ENCODE results near the gene LRRFIP1. TPM values are rescaled to one million over a fixed set of nuclear protein-coding genes. Genes with fewer than 3 reads are reported as not detected.
A peak's percentile ranks its signal among the peaks of the same experiment; 100 is the strongest.

Gene LRRFIP1
- total RNA-seq, 4 donors from 2014 or later, result 51.5 to 95.4 (median 65.6) TPM

DNA sequence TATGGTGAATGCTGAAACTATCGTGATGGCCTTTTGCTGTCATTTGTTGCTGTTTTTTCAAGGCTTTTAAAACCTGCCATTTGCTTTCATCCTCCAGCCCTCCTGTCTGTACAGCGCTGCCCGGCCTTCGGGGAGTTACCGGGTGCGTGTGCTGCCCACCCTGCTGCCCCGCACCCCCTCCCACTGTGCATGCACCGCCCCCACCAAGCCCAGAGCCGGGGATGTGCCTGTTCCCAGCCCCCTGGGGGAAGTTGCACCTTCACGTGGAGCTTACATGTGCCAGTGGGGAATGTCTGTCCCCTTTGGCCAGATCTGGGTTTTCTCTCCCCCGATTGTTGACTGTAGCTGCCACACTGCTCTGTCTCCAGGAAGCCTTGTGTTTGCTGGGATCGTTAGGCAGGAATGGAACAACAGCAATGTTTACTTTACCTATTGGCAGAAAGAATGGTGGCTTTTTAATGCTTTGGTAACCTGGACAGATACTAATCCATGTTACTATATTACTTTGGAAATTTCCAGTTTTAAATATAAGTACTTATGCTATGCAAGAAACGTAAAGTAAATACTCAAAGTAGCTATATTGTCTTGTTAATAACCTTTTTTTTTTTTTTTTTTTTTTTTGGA is 106.4 kb downstream of the LRRFIP1 start:
- Histone ChIP-seq H3K27me3 (no peaks in the 10 kb centered on the region), H3K9me3 (no peaks in the 10 kb centered on the region), H3K36me3 (peaks cover 0 to 8% (median 0%) of the 10 kb centered on the region in 3 donors), H3K4me1 (peaks cover 0 to 48% (median 8%) of the 10 kb centered on the region in 4 donors), H3K4me3 (peak overlapping the region in 1 of 4 donors; percentile 2), H3K27ac (peak overlapping the region in 1 of 4 donors; percentile 73)
- 62 to 67% methylated on average over 13 of the region's 13 CpGs for WGBS, 2 donors
- TF ChIP-seq EP300 (IDR thresholded peaks at IDR 0.05) (no peak), POLR2A (IDR thresholded peaks at IDR 0.05) (no peak)
- TF ChIP-seq, protein P1, sequence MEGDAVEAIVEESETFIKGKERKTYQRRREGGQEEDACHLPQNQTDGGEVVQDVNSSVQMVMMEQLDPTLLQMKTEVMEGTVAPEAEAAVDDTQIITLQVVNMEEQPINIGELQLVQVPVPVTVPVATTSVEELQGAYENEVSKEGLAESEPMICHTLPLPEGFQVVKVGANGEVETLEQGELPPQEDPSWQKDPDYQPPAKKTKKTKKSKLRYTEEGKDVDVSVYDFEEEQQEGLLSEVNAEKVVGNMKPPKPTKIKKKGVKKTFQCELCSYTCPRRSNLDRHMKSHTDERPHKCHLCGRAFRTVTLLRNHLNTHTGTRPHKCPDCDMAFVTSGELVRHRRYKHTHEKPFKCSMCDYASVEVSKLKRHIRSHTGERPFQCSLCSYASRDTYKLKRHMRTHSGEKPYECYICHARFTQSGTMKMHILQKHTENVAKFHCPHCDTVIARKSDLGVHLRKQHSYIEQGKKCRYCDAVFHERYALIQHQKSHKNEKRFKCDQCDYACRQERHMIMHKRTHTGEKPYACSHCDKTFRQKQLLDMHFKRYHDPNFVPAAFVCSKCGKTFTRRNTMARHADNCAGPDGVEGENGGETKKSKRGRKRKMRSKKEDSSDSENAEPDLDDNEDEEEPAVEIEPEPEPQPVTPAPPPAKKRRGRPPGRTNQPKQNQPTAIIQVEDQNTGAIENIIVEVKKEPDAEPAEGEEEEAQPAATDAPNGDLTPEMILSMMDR (IDR thresholded peaks at IDR 0.05), result no peak
- no peak for DNase-seq (ENCODE audit: low spot score in 2 of 2)

DNA sequence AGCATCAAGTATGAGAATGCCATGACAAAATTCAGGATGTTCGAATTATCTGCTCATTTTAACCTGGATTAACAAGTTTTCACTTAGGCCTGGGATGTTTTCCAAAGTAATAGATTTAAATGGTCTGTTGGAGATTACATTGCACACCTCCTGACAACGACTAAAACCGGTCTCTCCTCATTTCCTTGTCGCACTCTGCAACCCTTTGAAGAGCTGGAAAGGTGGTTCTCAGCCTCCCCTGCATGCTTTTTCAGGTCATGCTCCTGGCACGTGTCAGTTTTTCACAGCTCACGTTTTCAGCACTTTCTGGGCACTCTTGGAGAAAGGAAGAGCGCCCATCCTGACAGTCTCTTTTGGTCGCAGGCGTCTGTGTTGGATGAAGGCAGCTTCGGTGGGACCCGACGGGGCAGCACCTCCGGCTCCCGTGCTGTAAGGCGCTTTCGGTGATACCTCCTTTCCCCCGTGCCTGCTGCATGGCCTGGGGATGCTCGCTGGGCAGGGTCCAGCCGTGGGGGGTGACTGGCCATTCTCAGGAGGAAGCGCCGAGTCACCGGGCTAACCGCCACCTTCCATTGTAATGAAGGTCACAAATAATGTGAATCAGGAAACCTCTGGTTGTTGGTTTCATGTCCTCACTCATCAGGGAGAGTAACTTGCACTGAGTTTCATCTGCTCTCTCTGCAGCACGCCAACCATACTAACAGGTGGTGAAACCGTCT is 107.7 kb downstream of the LRRFIP1 start:
- Histone ChIP-seq H3K4me1 (peaks cover 0 to 43% (median 8%) of the 10 kb centered on the region in 4 donors), H3K9me3 (no peaks in the 10 kb centered on the region), H3K27me3 (no peaks in the 10 kb centered on the region), H3K36me3 (peaks cover 0 to 8% (median 0%) of the 10 kb centered on the region in 3 donors), H3K27ac (peak overlapping the region in 1 of 4 donors; percentile 22), H3K4me3 (no peak overlapping the region)
- no peak for TF ChIP-seq POLR2A (IDR thresholded peaks at IDR 0.05)
- no peak for TF ChIP-seq EP300 (IDR thresholded peaks at IDR 0.05)
- TF ChIP-seq, protein P1 (IDR thresholded peaks at IDR 0.05), result no peak
- WGBS, 2 donors, result 89 to 91% methylated on average over 21 to 25 of the region's 25 CpGs
- no peak for DNase-seq (ENCODE audit: low spot score in 2 of 2)

DNA sequence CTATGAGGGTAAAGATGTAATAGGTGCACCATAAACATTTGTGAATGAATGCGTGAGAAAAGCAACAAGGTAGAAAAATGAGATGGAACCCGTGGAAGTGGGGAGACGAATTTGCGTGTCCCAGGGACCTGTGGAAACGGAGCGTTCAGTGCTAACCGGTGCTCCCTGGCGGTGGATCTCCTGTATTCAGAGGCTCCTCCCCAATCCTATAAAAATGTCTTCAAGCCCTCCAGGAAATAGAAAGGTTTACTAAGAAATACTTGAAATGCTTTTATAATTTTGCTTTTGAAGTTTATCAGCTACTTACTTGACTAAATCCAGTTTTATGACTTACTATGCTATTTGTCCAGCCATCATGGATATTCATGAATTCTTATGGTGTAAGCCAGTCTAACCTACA is 108.4 kb downstream of the LRRFIP1 start:
- H3K4me1 ChIP-seq, result peaks cover 0 to 40% (median 8%) of the 10 kb centered on the region in 4 donors
- DNase-seq (ENCODE audit: low spot score in 2 of 2), result no peak

DNA sequence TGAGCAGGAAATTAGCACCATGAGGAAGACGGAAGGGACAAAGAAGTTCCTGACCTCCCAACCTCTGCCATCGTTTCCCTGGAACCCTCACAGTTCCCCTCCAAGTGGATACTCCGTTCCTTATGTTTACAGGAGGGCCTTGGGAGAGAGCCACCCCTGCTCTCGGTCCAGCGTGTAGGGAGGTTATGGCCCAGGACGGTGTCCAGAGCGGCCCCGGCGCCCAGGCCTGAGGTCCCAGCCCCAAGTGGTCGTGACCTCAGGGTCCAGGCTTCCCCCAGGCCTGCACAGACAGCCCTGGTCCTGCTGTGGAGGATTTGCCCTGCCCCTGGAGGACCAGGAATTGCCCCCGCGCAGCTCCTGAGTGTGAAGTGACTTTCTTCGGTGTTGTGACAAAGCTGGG is 109.4 kb downstream of the LRRFIP1 start:
- Histone ChIP-seq H3K4me3 (no peak overlapping the region), H3K9me3 (no peaks in the 10 kb centered on the region), H3K36me3 (peaks cover 0 to 8% (median 0%) of the 10 kb centered on the region in 3 donors), H3K4me1 (peaks cover 0 to 35% (median 3%) of the 10 kb centered on the region in 4 donors), H3K27me3 (no peaks in the 10 kb centered on the region), H3K27ac (peak overlapping the region in 1 of 4 donors; percentile 16)
- no peak for DNase-seq (ENCODE audit: low spot score in 2 of 2)
- WGBS, 2 donors, result 72 to 79% methylated on average over 13 of the region's 13 CpGs
- TF ChIP-seq POLR2A (IDR thresholded peaks at IDR 0.05) (no peak), EP300 (IDR thresholded peaks at IDR 0.05) (no peak)
- TF ChIP-seq, protein P1 (IDR thresholded peaks at IDR 0.05), result no peak

More for the DNA sequence above, 108.4 kb downstream of the LRRFIP1 start:
- Histone ChIP-seq H3K4me3 (no peak overlapping the region), H3K27ac (no peak overlapping the region), H3K36me3 (peaks cover 0 to 8% (median 0%) of the 10 kb centered on the region in 3 donors), H3K9me3 (no peaks in the 10 kb centered on the region), H3K27me3 (no peaks in the 10 kb centered on the region)
- 84 to 93% methylated on average over 8 of the region's 8 CpGs for WGBS, 2 donors
- no peak for TF ChIP-seq POLR2A (IDR thresholded peaks at IDR 0.05)
- TF ChIP-seq, protein P1 (IDR thresholded peaks at IDR 0.05), result no peak
- TF ChIP-seq EP300 (IDR thresholded peaks at IDR 0.05), result no peak
